Left hindlimb (tissue), 1 donor: ENCODE results near the gene STK16.

ENCODE experiments used
- DNase-seq: peaks from one replicate; pipeline ENCODE4 v3.0.0-alpha.2; 2018

The STK16 gene

GRCh38 chr2:219289537-219290361 is 44.5 kb downstream of the STK16 start:
- peak; percentile 93 for DNase-seq

GRCh38 chr2:219290381-219291171 is 45.3 kb downstream of the STK16 start:
- no peak for DNase-seq

- DNase-seq, result no peak
Observed at GRCh38 chr2:219291394-219291793, 46.1 kb downstream of the STK16 start.

- no peak for DNase-seq
Observed at GRCh38 chr2:219291910-219292490, 46.7 kb downstream of the STK16 start.

GRCh38 chr2:219292616-219293015 is 47.3 kb downstream of the STK16 start:
- no peak for DNase-seq

GRCh38 chr2:219293736-219294231 is 48.5 kb downstream of the STK16 start:
- DNase-seq, result no peak

- peak; percentile 89 for DNase-seq
Observed at GRCh38 chr2:219294356-219295351, 49.4 kb downstream of the STK16 start.

- no peak for DNase-seq
Observed at GRCh38 chr2:219296142-219296541, 50.9 kb downstream of the STK16 start.

- no peak for DNase-seq
Observed at GRCh38 chr2:219296631-219297391, 51.5 kb downstream of the STK16 start.

GRCh38 chr2:219297766-219298456 is 52.6 kb downstream of the STK16 start:
- no peak for DNase-seq

GRCh38 chr2:219298759-219299371 is 53.6 kb downstream of the STK16 start:
- peak; percentile 88 for DNase-seq

- DNase-seq, result no peak
Observed at GRCh38 chr2:219299372-219299760, 54.1 kb downstream of the STK16 start.
